HCT116 (cell line): ENCODE data around the gene THRB. TPM values are rescaled to one million over a fixed set of nuclear protein-coding genes. Genes with fewer than 3 reads are reported as not detected.

Experiments used
- ATAC-seq: fragments of 200-7000 bp; cut with Tn5 transposase; 2 replicates; pipeline ENCODE4 v1.9.1; 2020; ENCODE audit warnings: mild to moderate bottlenecking, moderate library complexity
- BruUV-seq: library from RNA; stranded (reverse); fragments of 400-500 nt; replicated peaks from 2 replicates; lab custom pipeline; 2021; lab: Mats Ljungman, UMichigan
- CTCF ChIA-PET: fragments of 300-600 bp; sonication (Branson Sonifier 250); formaldehyde crosslinking; loops from one replicate; lab custom pipeline; 2021; ENCODE audit warnings: antibody characterized with exemption; lab: Charles Lee
- POLR2A ChIA-PET: fragments of 300-600, 350-600 bp; sonication (Branson Sonifier 250); formaldehyde crosslinking; loops from one replicate; lab custom pipeline; 2021; ENCODE audit warnings: antibody characterized with exemption; lab: Charles Lee
- RAD21 ChIA-PET, 2 experiments: fragments of 300-600 bp; sonication (Branson Sonifier 250); formaldehyde crosslinking; loops; one replicate each; lab custom pipeline; 2023; ENCODE audit warnings: low total read pairs in 2 of 2; ENCODE audit not compliant: uncharacterized antibody in 2 of 2, unreplicated experiment in 2 of 2, low non-redundant PET in 1 of 2; lab: Charles Lee
- DNase-seq: peaks from one replicate; pipeline ENCODE4 v3.0.0-alpha.2; 2010; ENCODE audit warnings: low read depth, low spot score
- H2AFZ ChIP-seq: fragments of 200-600 bp; shearing (Covaris generic), sonication (generic); 2 replicates; pipeline ENCODE4 v1.6.1; 2017; ENCODE audit warnings: low read depth, mixed run types, mixed read lengths, antibody characterized with exemption, low read length; ENCODE audit not compliant: poor library complexity, severe bottlenecking
- H3K27ac ChIP-seq: 2 replicates; pipeline ENCODE4 v1.5.1; 2012; ENCODE audit warnings: low read depth, low read length
- H3K27me3 ChIP-seq: fragments of 200-600 bp; sonication (generic); 2 replicates; pipeline ENCODE4 v1.6.1; 2016; ENCODE audit warnings: mixed run types, low read length, mixed read lengths; ENCODE audit not compliant: insufficient read depth
- H3K36me3 ChIP-seq, 2 experiments: fragments of 200-500 bp in 1 of 2; fragments of 200-600 bp in 1 of 2; sonication (Bioruptor generic) in 1 of 2; sonication (generic) in 1 of 2; 2 replicates each; pipeline versions ENCODE4 v1.5.1 to v1.6.1; 2014 to 2016; ENCODE audit warnings: low read length in 2 of 2, inconsistent platforms in 1 of 2, mixed read lengths in 1 of 2, mixed run types in 1 of 2; ENCODE audit not compliant: insufficient read depth in 2 of 2, control insufficient read depth in 1 of 2
- H3K4me1 ChIP-seq, 2 experiments: fragments of 200-600 bp in 1 of 2; sonication (generic) in 1 of 2; 2 replicates each; pipeline versions ENCODE4 v1.5.1 to v1.6.1; 2012 to 2017; ENCODE audit warnings: low read length in 2 of 2, inconsistent platforms in 1 of 2, mild to moderate bottlenecking in 1 of 2, mixed read lengths in 1 of 2, mixed run types in 1 of 2, moderate library complexity in 1 of 2; ENCODE audit not compliant: insufficient read depth in 2 of 2, control insufficient read depth in 1 of 2
- H3K4me2 ChIP-seq: fragments of 200-600 bp; sonication (generic); 2 replicates; pipeline ENCODE4 v1.6.1; 2017; ENCODE audit warnings: mixed run types, low read length, mixed read lengths
- H3K4me3 ChIP-seq, 2 experiments: fragments of 200-600 bp in 1 of 2; sonication (generic) in 1 of 2; replicated peaks in 1 of 2; 2 replicates each; pipeline ENCODE4 v1.5.1; 2011 to 2016; ENCODE audit warnings: low read length in 2 of 2, control low read depth in 1 of 2, low read depth in 1 of 2, mild to moderate bottlenecking in 1 of 2, mixed read lengths in 1 of 2, mixed run types in 1 of 2
- H3K79me2 ChIP-seq: fragments of 200-600 bp; sonication (generic); 2 replicates; pipeline ENCODE4 v1.6.1; 2017; ENCODE audit warnings: mild to moderate bottlenecking, mixed run types, low read length, moderate library complexity, mixed read lengths; ENCODE audit not compliant: insufficient read depth
- H3K9ac ChIP-seq: fragments of 200-600 bp; sonication (generic); 2 replicates; pipeline ENCODE4 v1.6.1; 2016; ENCODE audit warnings: low read length, mixed read lengths
- H3K9me2 ChIP-seq: fragments of 200-600 bp; sonication (generic), shearing (Covaris generic); 2 replicates; pipeline ENCODE4 v1.6.1; 2017; ENCODE audit warnings: mixed run types, mild to moderate bottlenecking, moderate library complexity; ENCODE audit not compliant: insufficient read depth
- H3K9me3 ChIP-seq, 2 experiments: fragments of 200-500 bp in 1 of 2; fragments of 200-600 bp in 1 of 2; sonication (Bioruptor generic) in 1 of 2; sonication (generic) in 1 of 2; 2 replicates each; pipeline ENCODE4 v1.6.1; 2014 to 2017; ENCODE audit warnings: low read length in 2 of 2, mixed read lengths in 2 of 2, inconsistent platforms in 1 of 2, low read depth in 1 of 2, mild to moderate bottlenecking in 1 of 2, mixed run types in 1 of 2, moderate library complexity in 1 of 2; ENCODE audit not compliant: control insufficient read depth in 1 of 2, insufficient read depth in 1 of 2
- H4K20me1 ChIP-seq: fragments of 200-600 bp; sonication (generic), shearing (Covaris generic); 2 replicates; pipeline ENCODE4 v1.6.1; 2017; ENCODE audit warnings: mixed run types, mild to moderate bottlenecking, moderate library complexity; ENCODE audit not compliant: insufficient read depth
- FOSL1 ChIP-seq: IDR thresholded peaks from 2 replicates; pipeline ENCODE4 v1.6.1; 2012; ENCODE audit warnings: low read depth
- JUND ChIP-seq: IDR thresholded peaks from 2 replicates; pipeline ENCODE4 v1.6.1; 2012
- SP1 ChIP-seq: IDR thresholded peaks from 2 replicates; pipeline ENCODE4 v1.6.1; 2012; ENCODE audit warnings: low read depth
- TCF7L2 ChIP-seq: IDR thresholded peaks from 2 replicates; pipeline ENCODE4 v1.7.0; 2011; ENCODE audit warnings: borderline replicate concordance, inconsistent platforms; ENCODE audit not compliant: insufficient read depth, insufficient read length; ENCODE audit errors: extremely low read depth
- intact Hi-C: fragments of 100-400 bp; cut with micrococcal nuclease; formaldehyde crosslinking; loops from 2 replicates; pipeline ENCODE4 v1.10.0; 2022
- total RNA-seq: library from RNA; stranded (reverse); gene quantifications from one replicate; pipeline ENCODE4 v1.2.1, GENCODE V29; 2021; ENCODE audit not compliant: unreplicated experiment

THRB gene
- total RNA-seq, 1 experiment from 2014 or later = 2.5 TPM

DNA sequence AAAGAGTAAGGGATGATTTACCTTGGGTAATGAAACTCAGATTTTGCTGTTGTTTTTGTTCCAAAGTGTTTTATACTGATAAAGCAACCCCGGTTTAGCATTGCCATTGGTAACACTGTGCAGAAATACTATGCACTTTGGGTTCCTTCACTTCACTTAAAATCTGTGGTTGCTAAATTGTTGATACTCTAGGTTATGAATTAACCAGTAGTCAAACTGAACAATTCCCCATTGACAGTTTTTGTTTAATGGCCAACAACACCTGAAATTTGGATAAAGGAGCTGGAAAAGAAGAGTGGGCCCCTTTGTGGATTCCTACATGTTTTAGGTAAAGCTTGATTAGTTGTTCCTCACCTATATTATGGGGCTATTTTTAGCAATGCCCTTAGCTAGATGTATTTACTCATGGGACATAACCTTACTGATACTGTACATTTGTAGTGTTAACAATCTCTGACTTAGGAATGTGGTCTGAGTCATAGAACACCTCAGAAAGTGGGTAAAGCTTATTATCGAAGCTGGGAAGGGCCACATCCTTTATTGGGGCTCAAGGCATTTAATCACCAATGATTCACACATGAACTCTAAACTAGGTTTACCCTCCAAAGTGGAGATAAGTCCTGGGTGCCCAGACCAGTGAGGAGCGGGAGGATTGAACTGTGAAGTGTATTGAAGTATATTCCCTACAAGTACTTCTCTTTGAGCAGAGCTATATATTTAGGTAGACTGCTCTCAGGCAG, 29.5 kb upstream of the THRB start:
- DNase-seq = no peak

GRCh38 chr3:24523215-24523614, 28.6 kb upstream of the THRB start:
- Histone ChIP-seq H3K9ac (no peak overlapping the region), H3K27ac (no peak overlapping the region), H3K36me3 (no peaks in the 10 kb centered on the region), H3K9me2 (no peaks in the 10 kb centered on the region), H3K27me3 (no peaks in the 10 kb centered on the region), H4K20me1 (no peaks in the 10 kb centered on the region), H3K9me3 (no peaks in the 10 kb centered on the region), H3K4me1 (peaks cover 0 to 15% of the 10 kb centered on the region in 2 experiments; a peak in 2 of 4 replicates), H3K4me2 (no peak overlapping the region), H2AFZ (no peak overlapping the region), H3K79me2 (no peaks in the 10 kb centered on the region), H3K4me3 (no peak overlapping the region)
- ATAC-seq (no peak), DNase-seq (no peak)
- no peak for TF ChIP-seq TCF7L2
- intact Hi-C loops = no loop called here
- POLR2A ChIA-PET = no interaction called here
- RAD21 ChIA-PET = no interaction called here
- CTCF ChIA-PET = no interaction called here
- no TSS peak for BruUV-seq

More for the DNA sequence above, 29.5 kb upstream of the THRB start:
- Histone ChIP-seq H3K9me3 (no peaks in the 10 kb centered on the region), H4K20me1 (no peaks in the 10 kb centered on the region), H3K4me2 (peak overlapping the region; percentile 57), H3K79me2 (no peaks in the 10 kb centered on the region), H3K27ac (no peak overlapping the region), H3K9me2 (no peaks in the 10 kb centered on the region)
- POLR2A ChIA-PET = no interaction called here
- RAD21 ChIA-PET = no interaction called here
- peak; percentile 52 for ATAC-seq
- TF ChIP-seq SP1 (no peak), JUND (peak; percentile 31; the same call in 1 of the 2 replicates), FOSL1 (peak; percentile 36; the same call in 1 of the 2 replicates)
- TF ChIP-seq, all 23 proteins: peak for 2
- Histone ChIP-seq H3K27me3 (no peaks in the 10 kb centered on the region), H2AFZ (peak overlapping the region; percentile 2), H3K36me3 (no peaks in the 10 kb centered on the region), H3K4me3 (no peak overlapping the region), H3K4me1 (peaks cover 0 to 15% of the 10 kb centered on the region in 2 experiments; a peak in 2 of 4 replicates), H3K9ac (no peak overlapping the region)
- CTCF ChIA-PET = interaction anchor here (1.1 kb wide), 1 partner anchor 28 kb away, joined by 5 read pairs; no protein-coding TSS in a partner anchor
- BruUV-seq = no TSS peak
- intact Hi-C loops = no loop called here
